GM21367 (cell line): ENCODE results near the gene RAB3D.
"Not testable (repeated sequence)": the region's sequence is repeated elsewhere in the genome, so short reads cannot be mapped to it uniquely, and the experiment has no call there.

Source experiments
- ATAC-seq: cut with Tn5 transposase; IDR thresholded peaks from one replicate; pipeline ENCODE4 v1.9.1; 2021; ENCODE audit not compliant: unreplicated experiment

The RAB3D gene

DNA sequence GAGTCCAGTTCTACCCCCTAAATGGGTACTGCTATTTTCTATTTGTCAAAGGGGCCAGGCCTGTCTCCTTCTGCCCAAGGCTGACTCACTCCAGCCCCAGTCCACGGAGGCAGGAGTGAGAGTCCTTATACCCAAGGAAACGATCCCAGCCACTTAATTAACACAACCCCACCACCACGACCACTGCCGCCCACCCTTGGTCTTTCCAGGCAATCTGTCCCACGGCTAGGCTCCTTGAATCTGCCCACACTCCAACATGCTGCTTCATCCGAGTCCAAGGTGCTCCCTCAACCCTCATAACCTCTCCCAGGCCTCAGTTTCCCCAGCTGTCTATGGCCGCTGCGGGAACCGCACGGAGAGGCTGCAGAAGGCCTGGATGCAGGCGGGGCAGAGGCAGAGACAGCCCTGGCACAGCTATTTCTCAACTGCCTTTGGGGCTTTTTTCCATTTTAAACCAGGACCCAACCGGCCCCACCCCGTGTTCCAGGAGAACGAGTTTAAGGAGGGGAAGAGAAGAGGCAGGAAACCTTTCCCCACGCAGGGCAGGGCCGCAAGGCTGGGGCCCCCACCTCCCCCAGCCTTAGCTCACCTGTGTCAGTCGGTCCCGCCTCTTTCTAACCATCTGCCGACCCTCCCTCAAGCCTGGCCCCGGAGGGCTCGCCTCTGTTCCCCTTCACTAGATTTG, 746 bp downstream of the RAB3D start:
- ATAC-seq = no peak

DNA sequence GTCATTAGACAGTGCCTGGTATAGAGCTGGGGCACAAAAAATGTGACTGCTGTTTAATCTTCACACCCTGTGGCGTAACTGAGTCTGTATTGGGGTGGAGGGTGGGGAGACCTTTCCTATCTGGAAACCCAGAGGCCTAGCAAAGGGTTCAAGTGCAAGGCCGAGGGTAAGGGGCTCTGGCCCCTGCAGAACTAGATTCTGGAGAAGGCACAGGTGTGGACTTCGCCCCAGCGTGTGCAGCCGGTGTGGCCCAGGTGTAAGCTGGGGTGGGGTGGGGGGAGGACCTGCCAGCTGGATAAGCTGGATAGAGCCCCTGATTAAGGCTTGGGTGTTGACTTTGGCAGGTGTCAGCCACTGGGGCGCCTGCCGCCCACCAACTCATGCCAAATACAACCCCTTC, 1.3 kb downstream of the RAB3D start:
- ATAC-seq = no peak

DNA sequence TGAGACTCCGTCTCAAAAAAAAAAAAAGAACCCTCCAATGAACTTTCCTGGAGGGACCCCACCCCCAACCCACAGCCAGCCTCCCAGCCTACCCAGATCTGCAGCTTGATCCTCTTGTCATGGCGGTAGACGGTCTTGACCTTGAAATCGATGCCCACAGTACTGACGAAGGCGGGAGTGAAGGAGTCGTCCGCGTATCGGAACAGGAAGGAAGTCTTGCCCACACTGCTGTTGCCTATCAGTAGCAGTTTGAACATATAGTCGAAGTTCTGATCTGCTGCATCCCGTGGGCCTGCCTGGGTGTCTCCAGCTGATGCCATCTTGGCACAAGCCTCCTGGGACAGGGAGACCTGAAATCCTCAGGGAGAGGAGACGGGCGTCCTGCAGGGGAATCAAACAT, 2.4 kb downstream of the RAB3D start:
- ATAC-seq = no peak

DNA sequence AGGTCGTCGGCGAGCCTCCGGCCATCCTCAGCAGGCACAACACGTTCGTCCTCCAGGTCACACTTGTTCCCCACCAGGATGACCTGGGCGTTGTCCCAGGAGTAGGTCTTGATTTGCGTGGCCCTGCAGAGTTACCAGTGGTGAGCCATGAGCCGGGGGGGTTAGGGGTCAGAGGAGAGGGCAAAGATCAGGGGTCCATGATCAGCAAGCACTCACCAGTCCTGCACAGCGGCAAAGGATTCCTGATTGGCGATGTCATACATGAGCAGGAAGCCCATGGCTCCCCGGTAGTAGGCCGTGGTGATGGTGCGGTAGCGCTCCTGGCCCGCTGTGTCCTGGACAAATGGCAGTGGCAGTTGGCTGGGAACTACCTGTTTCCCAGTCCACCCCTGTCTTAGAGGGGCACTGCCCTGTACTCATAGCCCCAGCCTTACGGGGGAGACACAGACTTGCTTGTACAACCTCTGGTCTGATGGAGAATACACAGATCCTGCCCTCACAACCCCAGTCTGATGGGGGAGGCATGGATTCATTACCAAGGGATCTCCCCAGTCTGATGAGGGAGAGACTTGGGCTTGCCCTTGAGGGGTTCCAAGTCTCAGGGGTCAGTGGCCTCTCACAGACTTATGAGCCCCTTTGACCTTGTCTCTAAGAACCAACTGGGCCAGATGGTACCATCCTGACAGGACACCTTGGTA, 3.9 kb downstream of the RAB3D start:
- ATAC-seq = no peak

DNA sequence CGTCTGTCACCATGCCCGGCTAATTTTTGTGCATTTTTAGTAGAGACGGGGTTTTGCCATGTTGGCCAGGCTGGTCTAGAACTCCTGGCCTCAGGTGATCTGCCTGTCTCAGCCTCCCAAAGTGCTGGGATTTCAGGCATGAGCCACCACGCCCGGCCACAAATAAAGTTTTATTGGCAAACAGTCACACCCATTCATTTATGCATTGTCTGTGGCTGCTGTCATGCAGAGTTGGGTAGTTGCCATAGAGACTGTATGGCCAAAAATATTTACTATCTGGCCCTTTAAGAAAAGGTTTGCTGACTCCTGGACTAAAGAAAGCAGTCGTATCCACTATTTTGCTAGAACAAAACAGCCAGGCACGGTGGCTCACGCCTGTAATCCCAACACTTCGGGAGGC, 5.6 kb downstream of the RAB3D start:
- not testable (repeated sequence) for ATAC-seq

DNA sequence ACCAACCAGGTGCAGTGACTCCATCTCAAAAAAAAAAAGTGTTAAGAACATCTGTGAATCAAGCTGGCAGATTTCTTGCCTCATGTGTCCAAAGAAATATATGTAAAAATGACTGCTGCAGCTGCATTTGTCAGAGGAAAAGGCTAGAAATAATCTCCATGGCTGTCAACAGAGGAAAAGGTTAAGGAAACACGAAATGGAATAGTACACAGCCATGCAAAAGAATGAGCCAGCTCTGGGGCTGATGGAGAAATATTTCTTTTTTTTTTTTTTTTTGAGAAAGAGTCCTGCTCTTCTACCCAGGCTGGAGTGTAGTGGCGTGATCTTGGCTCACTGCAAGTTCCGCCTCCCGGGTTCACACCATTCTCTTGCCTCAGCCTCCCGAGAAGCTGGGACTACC, 6.6 kb downstream of the RAB3D start:
- ATAC-seq = no peak

DNA sequence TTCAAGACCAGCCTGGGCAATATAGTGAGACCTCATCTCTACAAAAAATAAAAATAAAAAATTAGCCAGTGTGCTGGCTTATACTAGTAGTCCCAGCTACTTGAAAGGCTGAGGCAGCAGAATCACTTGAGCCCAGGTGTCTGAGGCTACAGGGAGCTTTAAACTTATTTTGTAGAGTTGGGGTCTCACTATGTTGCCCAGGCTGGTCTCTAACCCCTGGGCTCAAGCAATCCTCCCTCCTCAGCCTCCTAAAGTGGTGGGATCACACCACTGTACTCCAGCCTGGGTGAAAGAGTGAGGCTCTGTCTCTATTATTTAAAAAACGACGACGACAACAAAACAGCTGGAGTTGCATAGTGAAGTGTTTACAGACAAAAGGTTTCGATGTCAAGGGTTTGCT, 8.0 kb downstream of the RAB3D start:
- ATAC-seq = no peak

DNA sequence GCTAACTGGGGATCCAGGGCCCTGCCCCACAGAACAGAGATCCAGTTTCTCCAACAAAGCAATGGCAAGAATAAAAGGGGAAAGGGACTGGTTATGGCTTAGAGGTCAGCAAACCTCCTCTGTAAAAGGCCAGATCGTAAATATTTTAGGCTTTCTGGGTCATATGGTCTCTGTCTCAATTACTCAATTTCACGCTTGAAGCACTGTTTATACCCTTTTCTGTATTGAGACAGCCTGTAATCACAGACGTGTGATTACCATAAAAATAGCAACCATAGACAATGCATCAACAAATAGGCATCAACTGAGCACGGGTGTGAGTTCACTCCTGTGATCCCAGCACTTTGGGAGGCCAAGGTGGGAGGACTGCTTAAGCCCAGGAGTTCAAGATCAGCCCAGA, 9.3 kb downstream of the RAB3D start:
- no peak for ATAC-seq

DNA sequence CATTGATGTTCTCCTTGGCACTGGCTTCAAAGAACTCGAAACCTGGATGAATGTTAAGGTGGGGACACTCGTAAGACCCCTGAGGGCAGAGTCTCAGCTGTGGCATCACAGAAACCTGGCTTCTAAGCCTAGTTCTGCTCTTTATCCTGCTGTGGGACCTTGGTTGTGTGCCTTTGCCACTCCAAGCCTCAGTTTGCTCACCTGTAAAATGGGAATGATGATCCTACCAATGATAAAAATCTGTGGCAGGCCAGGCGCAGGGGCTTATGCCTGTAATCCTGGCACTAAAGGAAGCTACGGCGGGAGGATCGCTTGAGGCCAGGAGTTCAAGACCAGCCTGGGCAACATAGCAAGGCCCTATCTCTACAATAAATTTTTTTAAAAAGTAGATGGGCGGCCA, 13.9 kb downstream of the RAB3D start:
- ATAC-seq = no peak

DNA sequence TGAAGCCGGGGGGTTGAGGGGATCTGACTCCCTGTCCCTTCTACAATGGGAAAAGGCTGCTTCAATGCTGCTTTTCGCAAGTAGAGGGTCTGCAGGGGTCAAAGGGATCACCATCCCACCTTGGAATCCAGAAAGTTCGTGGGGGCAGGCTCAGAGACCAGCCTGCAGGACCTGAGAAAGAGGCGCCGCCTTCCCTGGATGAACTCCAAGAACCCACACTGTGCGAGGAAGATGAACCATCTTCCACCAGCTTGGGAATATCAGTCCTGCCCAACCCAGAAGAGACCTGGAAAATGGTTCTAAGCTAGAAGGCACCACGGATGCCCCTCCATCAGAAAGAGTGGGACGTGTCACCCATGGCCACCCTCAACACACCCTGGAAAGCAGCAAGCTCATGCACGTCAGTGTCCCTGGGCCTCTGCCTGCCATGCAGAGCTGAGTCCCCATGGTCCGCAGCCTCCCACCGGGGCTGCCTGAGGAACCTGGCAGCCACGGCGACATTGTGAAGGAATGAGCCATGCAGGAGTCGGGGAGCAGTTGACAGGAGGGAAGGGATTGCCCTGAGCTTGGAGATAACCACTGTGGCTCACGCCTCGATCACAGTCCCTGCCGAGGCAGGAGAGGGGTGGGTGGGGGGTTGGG, 14.6 kb downstream of the RAB3D start:
- no peak for ATAC-seq

DNA sequence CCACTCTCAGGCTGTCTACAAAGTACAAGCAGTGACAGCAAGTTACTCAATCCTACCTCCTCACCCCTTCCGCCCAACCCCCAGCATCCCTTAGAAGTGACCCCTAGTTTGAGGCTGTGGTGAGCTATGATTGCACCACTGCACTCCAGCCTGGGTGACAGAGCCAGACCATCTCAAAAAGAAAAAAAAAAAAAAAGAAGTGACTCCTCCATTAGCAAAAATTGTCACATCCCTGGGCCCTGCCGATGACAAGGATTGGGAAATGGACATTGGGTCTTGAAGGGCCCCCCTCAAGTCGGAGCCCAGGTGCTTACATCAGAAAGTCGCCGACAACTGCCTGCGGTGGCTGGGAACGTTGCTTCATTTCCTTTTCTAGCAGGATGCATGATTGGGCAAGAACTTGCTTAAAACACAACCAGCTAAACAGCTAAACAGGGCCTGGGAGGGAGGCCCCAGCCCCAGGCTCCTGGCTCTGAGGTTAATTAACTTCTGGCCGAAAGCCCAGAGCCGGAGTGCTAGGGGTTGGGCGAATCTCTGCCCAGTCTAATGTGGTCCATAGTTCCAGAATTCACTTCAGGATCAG, 15.3 kb downstream of the RAB3D start:
- ATAC-seq = no peak

DNA sequence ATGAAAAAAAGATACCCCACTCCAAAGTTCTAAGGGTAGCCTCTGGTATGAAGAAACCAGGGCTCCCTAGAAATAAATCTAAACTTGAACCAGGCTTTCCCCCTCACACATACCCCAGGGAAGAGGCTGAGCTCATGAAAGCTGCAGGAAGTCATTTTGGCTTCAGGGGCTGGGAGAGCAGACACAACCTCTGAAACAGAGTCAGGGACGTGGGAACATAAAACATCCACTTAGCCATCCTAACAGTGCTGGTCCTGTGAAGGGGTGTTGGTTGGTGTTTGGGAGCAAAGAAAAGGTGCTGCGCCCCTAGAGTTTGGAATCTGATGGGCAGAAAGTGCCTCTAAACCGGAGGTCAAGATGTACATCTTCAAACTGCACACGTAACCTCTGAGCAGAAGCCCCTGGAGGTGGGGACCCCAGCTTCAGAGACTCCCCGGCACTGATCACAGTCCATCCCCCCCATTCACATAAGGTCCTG, 15.8 kb downstream of the RAB3D start:
- no peak for ATAC-seq

DNA sequence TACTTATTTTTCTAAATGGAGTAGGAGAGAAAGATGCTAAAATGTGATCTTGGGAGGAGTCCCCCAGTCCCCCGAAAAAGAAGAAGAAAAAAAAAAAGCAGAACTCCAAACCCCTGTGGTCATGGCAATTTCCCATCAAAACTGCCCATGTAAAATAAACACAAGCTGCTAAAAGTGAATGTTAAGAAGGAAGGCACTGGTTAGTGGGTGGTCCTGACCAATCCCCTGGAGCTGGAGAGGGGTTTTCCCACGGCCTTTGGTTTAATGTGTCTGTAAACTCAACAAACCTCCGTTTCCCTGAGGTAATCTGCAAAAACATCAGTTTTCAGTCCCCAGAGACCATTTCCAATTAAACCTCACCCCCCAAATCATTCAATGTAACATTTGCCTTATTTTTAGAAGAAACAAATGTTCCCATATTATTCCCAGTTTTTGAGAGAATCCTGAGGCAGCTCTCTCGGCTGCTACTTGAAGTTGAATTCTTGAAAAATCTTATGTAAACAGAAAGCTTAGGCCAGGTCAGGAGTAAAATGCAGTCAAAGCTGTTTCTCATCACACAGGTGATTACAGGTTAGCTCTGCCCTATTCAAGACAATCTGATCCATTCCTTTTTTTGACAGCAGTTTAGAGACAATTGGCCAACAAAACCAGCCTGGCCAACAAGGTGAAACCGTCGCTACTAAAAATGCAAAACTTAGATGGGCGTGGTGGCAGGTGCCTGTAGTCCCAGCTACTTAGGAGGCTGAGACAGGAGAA, 17.0 kb downstream of the RAB3D start:
- ATAC-seq = no peak

DNA sequence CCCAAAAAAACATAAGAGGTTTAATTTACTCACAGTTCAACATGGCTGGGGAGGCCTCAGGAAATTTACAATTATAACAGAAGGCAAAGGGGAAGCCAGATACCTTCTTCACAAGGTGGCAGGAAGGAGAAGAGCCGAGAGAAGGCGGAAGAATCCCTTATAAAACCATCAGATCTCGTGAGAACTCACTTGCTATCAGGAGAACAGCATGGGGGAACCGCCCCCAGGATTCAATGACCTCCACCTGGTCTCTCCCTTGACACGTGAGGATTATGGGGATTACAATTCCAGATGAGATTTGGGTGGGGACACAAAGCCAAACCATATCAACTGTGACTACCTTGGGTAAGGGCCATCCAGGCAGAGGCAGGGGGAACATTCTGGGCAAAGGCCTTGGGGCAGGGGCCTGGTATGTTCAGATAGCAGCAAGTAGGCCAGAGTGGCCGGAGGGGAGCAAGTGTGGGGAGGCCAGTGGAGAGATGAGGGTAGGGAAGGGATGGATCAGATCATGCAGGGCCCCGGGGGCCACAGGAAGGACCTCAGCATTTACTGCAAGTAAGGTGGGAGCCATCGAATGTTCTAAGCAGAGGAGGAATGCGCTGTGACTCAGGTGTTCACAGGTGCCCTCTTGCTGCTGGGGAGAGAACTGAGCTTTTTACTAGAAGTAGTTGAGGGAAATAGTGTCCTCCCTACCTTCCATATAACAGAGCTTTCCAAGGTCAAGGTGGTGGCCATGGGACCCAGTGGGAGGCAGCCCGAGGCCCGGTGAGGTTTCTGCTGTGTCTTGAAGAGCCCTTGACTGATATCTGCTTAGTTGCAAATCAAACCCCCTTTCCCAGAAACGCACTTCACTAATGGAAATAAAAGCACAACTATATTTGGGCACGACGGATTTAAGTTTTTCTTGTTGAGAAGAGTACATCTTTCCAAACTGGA, 18.0 kb downstream of the RAB3D start:
- no peak for ATAC-seq

DNA sequence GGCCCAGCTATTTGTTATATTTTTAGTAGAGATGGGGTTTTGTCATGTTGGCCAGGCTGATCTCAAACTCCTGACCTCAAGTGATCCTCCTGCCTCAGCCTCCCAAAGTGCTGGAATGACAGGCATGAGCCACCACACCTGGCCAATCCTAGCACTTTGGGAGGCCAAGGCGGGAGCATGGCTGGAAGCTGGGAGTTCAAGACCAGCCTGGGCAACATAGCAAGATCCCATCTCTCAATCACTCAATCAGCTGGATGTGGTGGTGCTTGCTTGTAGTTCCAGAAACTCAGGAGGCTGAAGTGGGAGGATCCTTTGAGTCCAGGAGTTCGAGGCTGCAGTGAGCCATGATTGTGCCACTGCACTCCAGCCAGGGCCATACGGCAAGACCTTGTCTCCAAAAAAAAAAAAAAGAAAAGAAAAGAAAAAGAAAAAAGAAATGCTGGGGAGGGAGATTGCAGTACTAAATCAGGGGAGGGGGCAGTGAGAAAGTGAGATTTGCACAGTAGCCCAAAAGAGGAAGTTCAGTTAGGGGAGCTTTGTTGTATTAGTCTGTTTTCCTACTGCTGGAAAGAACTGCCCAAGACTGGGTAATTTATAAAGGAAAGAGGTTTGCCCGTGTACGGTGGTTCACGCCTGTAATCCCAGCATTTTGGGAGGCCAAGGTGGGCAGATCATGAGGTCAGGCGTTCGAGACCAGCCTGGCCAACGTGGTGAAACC, 19.0 kb downstream of the RAB3D start:
- ATAC-seq = not testable (repeated sequence)

DNA sequence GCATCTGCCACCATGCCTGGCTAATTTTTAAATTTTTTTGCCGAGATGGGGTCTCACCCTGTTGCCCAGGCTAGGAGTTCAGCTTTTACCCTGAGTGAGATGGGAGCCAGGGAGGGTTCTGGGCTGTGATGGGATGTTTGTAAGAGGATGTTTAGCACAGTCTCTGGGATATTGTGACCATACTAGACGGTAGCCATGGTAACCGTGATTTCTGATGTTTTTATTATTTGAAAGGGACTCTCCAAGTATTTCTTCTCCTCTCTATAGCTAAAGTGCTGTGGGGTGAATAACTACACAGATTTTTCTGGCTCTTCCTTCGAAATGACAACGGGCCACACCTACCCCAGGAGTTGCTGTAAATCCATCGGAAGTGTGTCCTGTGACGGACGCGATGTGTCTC, 33.1 kb downstream of the RAB3D start:
- ATAC-seq = no peak

DNA sequence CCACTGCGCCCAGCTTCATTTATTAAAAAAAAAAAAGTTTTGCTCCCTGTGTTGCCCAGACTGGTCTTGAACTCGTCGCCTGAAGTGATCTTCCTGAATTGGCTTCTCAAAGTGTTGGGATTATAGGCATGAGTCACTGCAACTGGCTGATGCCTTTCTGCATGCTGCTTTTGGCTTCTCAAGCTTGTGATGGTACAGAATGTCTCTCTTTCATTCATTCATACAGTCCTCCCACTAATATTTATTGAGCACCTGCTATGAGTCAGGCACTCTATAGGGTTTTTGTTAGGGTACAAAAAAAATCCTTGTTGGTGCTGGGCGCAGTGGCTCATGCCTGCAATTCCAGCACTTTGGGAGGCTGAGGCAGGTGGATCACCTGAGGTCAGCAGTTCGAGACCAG, 34.5 kb downstream of the RAB3D start:
- ATAC-seq = no peak

DNA sequence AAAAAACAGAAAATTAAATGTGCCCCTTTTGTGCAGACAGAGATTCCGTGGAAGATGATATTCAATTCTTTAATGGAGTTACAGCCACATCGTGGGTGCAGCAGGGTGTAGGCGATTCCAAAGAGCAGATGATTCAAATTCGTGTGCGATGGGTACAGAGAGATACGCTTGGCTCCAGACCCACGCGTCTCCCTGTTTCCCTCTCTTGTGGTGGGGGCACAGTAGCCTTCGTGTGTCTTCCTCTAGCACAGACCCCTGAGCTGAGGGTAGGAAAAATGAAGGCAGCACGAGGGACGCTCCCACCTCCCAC, 38.7 kb downstream of the RAB3D start:
- no peak for ATAC-seq

DNA sequence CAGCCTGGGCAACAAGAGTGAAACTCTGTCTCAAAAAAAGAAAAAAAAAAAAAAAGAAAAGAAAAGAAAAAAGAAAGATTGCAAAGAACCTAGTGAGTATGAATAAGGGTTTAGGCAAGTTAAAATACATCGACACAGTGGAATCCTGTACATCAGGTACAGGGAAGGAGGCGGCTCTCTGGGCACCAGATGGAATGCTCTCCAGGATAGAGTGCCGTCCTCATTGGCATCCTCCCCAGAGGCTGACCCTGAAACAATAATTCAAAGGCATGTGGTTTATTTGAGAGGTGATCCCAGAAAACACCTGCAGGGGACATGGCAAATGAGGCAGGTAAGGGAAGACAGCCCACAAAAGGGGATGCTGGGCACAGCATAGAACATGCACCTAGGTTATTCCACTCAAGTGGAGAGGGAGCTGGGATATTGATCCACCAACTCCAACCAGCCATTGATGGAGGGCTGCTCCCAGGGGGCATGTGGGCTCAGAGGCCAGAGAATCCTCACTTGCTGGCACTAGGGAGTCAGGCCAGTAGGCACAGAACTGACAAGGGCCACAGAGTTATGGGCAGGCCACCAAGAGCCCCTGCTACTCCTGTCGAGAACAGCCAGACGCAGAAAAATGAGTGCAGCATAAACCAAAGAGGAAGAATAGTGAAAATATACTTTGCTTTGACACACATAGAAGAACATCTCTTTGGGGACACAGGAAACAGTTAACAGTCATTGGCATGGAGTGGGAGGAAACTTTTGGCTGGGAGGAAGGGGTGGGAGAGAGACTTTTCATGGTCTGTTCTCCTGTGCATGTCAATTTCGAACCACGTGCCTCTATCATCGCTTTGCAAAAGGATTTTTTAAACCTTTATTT, 39.3 kb downstream of the RAB3D start:
- ATAC-seq = no peak
